Thoracic aorta (tissue), 2 donors: Measurements from ENCODE around the gene NT5DC1. TPM values are rescaled to one million over a fixed set of nuclear protein-coding genes. Genes with fewer than 3 reads are reported as not detected.

Experiments
- ATAC-seq: fragments of 150-250 bp; one replicate; pipeline ENCODE4 v1.8.0; 2017; ENCODE audit warnings: low read depth; ENCODE audit not compliant: insufficient number of reproducible peaks, low FRiP score
- DNase-seq: peaks from one replicate; pipeline ENCODE4 v3.0.0-alpha.2; 2020; ENCODE audit warnings: low spot score
- H3K27ac ChIP-seq, 2 donors: fragments of 200-600 bp; sonication (generic); 1 replicate in 1 of 2; 2 replicates in 1 of 2; pipeline ENCODE4 v1.5.1; 2016; ENCODE audit warnings: mild to moderate bottlenecking in 2 of 2, moderate library complexity in 2 of 2
- H3K27me3 ChIP-seq: fragments of 200-600 bp; sonication (generic); replicated peaks from 2 replicates; pipeline ENCODE4 v1.6.0; 2016; ENCODE audit warnings: mild to moderate bottlenecking; ENCODE audit not compliant: insufficient read depth
- H3K36me3 ChIP-seq: fragments of 200-600 bp; sonication (generic); one replicate; pipeline ENCODE4 v1.5.1; 2016
- H3K4me1 ChIP-seq, 2 donors: fragments of 200-600 bp; sonication (generic); 1 replicate in 1 of 2; 2 replicates in 1 of 2; pipeline versions ENCODE4 v1.5.1 to v1.6.0; 2016; ENCODE audit warnings: low read depth in 2 of 2, mild to moderate bottlenecking in 1 of 2; ENCODE audit not compliant: control insufficient read depth in 1 of 2
- H3K4me3 ChIP-seq: fragments of 200-600 bp; sonication (generic); 2 replicates; pipeline ENCODE4 v1.5.1; 2016; ENCODE audit warnings: mild to moderate bottlenecking
- H3K9me3 ChIP-seq: fragments of 200-600 bp; sonication (generic); 2 replicates; pipeline ENCODE4 v1.5.1; 2016
- total RNA-seq, 2 donors: library from RNA; depleted of rRNA; stranded (reverse); fragments of >200 nt; gene quantifications; one replicate each; pipeline versions ENCODE4 v1.1.0 to v1.2.3, GENCODE V29; 2016
- TF ChIP-seq, protein P1 (sequence below): fragments of 200-600 bp; sonication (generic); IDR thresholded peaks from one replicate; pipeline ENCODE4 v1.5.1; 2019; ENCODE audit warnings: antibody characterized with exemption

Gene NT5DC1
- total RNA-seq, 2 donors from 2014 or later: 15.4 to 25.0 TPM

DNA sequence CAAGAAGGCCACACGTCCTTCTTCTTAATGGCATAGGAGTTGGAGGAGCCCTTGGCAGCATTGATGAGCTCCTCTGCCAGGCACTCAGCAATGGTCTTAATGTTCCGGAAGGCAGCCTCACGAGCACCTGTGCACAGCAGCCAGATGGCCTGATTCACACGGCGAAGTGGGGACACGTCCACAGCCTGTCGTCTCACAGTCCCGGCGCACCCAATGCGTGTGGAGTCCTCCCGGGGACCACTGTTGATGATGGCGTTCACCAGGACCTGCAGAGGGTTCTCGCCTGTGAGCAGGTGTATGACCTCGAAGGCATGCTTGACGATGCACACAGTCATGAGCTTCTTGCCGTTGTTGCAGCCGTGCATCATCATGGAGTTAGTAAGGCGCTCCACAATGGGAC is 157.9 kb downstream of the NT5DC1 start:
- H3K27me3 ChIP-seq: no peaks in the 10 kb centered on the region
- no peaks in the 10 kb centered on the region for H3K36me3 ChIP-seq
- H3K4me3 ChIP-seq: no peak overlapping the region
- H3K4me1 ChIP-seq: peaks cover 5 to 10% of the 10 kb centered on the region in 2 donors
- ATAC-seq: no peak
- TF ChIP-seq, protein P1, sequence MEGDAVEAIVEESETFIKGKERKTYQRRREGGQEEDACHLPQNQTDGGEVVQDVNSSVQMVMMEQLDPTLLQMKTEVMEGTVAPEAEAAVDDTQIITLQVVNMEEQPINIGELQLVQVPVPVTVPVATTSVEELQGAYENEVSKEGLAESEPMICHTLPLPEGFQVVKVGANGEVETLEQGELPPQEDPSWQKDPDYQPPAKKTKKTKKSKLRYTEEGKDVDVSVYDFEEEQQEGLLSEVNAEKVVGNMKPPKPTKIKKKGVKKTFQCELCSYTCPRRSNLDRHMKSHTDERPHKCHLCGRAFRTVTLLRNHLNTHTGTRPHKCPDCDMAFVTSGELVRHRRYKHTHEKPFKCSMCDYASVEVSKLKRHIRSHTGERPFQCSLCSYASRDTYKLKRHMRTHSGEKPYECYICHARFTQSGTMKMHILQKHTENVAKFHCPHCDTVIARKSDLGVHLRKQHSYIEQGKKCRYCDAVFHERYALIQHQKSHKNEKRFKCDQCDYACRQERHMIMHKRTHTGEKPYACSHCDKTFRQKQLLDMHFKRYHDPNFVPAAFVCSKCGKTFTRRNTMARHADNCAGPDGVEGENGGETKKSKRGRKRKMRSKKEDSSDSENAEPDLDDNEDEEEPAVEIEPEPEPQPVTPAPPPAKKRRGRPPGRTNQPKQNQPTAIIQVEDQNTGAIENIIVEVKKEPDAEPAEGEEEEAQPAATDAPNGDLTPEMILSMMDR: no peak
- no peak for DNase-seq
- H3K27ac ChIP-seq: no peak overlapping the region
- H3K9me3 ChIP-seq: no peaks in the 10 kb centered on the region

DNA sequence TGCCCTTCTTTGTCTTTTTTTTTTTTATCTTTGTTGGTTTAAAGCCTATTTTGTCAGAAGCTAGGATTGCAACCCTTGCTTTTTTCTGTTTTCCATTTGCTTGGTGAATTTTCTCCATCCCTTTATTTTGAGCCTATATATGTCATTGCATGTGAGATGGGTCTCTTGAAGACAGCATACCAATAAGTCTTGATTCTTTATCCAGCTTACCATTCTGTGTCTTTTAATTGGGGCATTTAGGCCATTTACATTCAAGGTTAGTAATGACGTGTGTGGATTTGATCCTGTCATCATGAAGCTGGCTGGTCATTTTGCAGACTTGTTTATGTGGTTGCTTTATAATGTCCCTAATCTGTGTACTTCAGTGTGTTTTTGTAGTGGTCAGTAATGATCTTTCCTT is 162.7 kb downstream of the NT5DC1 start:
- TF ChIP-seq, protein P1: no peak
- H3K27ac ChIP-seq: no peak overlapping the region
- no peaks in the 10 kb centered on the region for H3K36me3 ChIP-seq
- ATAC-seq: no peak
- H3K9me3 ChIP-seq: no peaks in the 10 kb centered on the region
- no peak for DNase-seq
- H3K27me3 ChIP-seq: no peaks in the 10 kb centered on the region
- H3K4me1 ChIP-seq: no peaks in the 10 kb centered on the region
- no peak overlapping the region for H3K4me3 ChIP-seq

DNA sequence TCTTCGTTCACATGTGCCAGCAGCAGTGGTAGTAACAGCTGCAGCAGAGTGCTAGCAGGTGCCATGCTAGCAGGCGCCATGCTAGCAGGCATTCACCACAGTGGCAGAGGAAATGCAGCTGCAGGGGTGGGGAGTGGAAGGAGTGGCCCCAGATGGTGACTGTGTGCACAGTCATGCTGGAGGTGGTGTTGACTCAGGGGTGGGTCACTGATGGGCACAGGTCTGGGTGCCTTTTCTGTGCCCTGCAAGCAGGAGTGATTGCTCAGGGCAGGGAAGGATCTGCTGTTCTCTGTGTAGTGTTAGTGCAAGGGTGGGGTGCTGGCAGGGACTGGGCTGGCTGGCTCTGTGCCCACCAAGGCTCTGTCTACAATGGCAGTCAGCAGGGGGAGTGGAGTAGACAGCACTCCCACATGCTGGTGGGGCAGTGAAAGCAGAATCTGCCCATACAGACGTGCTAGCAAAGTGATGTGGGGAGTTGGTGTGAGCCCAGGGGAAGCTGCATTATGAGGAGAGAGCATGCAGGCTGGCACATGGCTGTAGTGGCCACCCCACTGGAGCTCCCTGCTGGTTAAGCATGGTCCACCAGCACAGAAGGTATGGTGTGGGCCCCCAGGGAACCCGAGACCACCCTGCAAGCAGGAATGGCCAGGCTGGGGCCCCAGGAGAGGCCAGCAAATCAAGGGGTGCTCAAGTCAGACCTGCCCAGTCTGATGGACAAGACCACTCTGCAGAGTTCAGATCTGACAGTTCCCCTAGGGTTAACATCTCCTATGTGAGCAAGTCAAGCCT is 164.6 kb downstream of the NT5DC1 start:
- TF ChIP-seq, protein P1: no peak
- H3K9me3 ChIP-seq: no peaks in the 10 kb centered on the region
- DNase-seq (no peak), ATAC-seq (no peak)
- no peaks in the 10 kb centered on the region for H3K36me3 ChIP-seq
- H3K4me1 ChIP-seq: peaks cover 0 to 4% of the 10 kb centered on the region in 2 donors
- H3K27ac ChIP-seq: no peak overlapping the region
- no peak overlapping the region for H3K4me3 ChIP-seq
- no peaks in the 10 kb centered on the region for H3K27me3 ChIP-seq

DNA sequence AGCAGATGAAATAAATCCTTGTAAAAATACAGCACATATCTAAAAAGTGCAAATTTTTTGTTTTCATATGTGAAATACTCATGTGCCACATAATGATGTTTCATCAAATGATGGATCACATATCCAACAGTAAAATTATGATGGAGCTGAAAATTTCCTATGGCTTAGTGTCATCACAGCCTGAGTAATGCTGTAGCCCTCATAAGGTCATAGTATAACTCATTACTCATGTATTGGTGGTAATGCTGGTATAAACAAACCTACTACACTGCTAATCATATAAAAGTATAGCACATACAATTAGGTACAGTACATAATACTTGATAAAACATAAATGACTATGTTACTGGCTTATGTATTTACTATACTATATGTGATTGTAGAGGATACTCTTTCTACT is 166.2 kb downstream of the NT5DC1 start:
- Histone ChIP-seq H3K27ac (no peak overlapping the region), H3K9me3 (no peaks in the 10 kb centered on the region), H3K27me3 (no peaks in the 10 kb centered on the region), H3K36me3 (peaks cover 6% of the 10 kb centered on the region), H3K4me3 (no peak overlapping the region), H3K4me1 (peaks cover 0 to 4% of the 10 kb centered on the region in 2 donors)
- no peak for ATAC-seq
- no peak for DNase-seq
- TF ChIP-seq, protein P1: no peak

DNA sequence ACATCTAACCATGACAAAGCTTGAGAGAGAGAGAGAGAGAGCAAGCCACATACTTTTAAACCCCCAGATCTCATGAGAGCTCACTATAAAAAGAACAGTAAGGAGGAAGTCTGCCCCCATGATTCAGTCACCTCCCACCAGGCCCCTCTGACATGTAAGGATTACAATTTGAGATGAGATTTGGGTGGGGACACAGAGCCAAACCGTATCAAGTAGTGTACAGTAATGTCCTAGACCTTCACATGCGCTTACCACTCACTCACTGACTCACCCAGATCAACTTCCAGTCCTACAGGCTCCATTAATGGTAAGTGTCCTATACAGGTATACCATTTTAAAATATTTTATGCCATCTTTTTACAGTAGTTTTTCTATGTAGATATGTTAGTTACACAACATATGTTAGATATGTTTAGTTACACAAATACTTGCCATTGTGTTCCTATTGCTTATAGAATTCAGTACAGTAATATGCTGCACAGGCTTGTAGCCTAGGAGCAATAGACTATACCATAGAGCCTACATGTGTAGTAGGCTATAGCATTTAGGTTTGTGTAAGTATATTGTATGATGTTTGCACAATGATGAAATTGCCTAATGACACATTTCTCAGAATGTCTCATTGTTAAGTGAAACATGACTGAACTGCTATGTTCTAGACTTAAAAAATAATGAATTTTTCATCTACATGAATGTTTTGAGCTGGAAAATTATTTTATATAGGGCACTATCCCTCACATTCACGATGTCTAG is 167.4 kb downstream of the NT5DC1 start:
- no peak for ATAC-seq
- peaks cover 11% of the 10 kb centered on the region for H3K36me3 ChIP-seq
- H3K4me3 ChIP-seq: no peak overlapping the region
- no peaks in the 10 kb centered on the region for H3K9me3 ChIP-seq
- TF ChIP-seq, protein P1: no peak
- peaks cover 0 to 5% of the 10 kb centered on the region in 2 donors for H3K4me1 ChIP-seq
- H3K27me3 ChIP-seq: no peaks in the 10 kb centered on the region
- DNase-seq: no peak
- no peak overlapping the region for H3K27ac ChIP-seq
